Right lobe of liver (tissue), 4 donors: ENCODE data around the gene CAMSAP2.

Source experiments
- CTCF ChIP-seq, 4 donors: fragments of 200-600 bp in 3 of 4; fragments of 450-650 bp in 1 of 4; IDR thresholded peaks; one replicate each; pipeline versions ENCODE4 v1.5.1 to v1.8.0; 2016 to 2022; ENCODE audit warnings: antibody characterized with exemption in 4 of 4, mild to moderate bottlenecking in 2 of 4
- POLR2A ChIP-seq: fragments of 450-650 bp; IDR thresholded peaks from one replicate; pipeline ENCODE4 v1.6.1; 2017; ENCODE audit warnings: antibody characterized with exemption, mild to moderate bottlenecking
- donor health status: DM: no; HTN: no; CAD: no.
- donor health status: DM: no; HTN: no; CAD: no.
- donor health status: DM: no; HTN: yes; CAD: no.

DNA sequence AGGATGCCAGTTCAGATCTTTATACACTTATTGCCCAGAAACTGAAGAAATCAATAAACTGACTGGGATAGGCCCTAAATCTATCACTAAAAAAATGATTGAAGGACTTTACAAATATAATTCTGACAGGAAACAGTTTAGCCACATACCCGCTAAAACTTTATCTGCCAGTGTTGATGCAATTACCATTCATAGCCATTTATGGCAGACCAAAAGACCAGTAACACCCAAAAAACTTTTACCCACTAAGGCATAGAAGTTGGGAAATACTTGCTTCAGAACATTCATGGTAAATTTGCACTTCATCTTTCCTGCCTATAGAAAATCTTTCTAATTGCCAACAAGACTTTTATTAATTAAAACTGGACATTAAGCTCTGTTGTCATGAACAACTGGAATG is 119.1 kb downstream of the CAMSAP2 start:
- no peak for TF ChIP-seq CTCF (IDR thresholded peaks at IDR 0.05)
- TF ChIP-seq POLR2A, result no peak
